Occipital lobe (tissue), 2 donors: Measurements from ENCODE around the gene SIGLEC12. TPM values are rescaled to one million over a fixed set of nuclear protein-coding genes. Genes with fewer than 3 reads are reported as not detected.
"Not testable (repeated sequence)": the region's sequence is repeated elsewhere in the genome, so short reads cannot be mapped to it uniquely, and the experiment has no call there.

Source experiments
- DNase-seq: peaks from one replicate; lab custom pipeline; 2025; lab: John Stamatoyannopoulos, UW
- total RNA-seq: library from RNA; depleted of rRNA; stranded (reverse); fragments of >200 nt; gene quantifications from one replicate; pipeline ENCODE4 v1.2.3, GENCODE V29; 2014

The SIGLEC12 gene
- total RNA-seq, 1 donor from 2014 or later = not detected

DNA sequence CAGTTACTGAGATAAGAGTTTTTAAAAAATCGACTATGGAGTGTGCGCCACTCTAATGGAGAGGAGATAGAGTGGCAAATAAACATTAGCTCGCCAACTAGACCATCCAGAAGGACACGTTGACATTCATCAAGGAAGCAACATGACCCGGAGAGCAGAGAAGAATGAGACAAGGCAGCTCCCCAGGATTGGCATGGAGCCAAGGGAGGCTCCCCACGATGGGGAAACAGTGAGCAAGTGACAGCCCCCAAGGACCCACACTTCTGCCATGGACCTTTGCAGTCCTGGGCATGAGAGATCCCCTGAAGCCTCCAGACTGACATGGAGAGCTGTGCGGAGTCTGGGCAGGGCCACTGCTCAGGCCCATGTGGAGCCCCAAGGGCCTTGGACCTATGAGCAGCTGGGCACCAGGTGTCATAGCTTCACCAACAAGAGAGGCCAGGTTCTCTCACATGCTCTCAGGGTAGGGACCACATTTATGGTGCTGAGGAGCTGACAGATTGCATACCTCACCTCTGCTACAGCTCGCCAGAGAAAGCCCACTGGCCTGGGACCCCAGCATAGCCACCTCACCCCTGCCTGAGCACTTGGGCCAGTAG is 23.2 kb upstream of the SIGLEC12 start:
- no peak for DNase-seq

DNA sequence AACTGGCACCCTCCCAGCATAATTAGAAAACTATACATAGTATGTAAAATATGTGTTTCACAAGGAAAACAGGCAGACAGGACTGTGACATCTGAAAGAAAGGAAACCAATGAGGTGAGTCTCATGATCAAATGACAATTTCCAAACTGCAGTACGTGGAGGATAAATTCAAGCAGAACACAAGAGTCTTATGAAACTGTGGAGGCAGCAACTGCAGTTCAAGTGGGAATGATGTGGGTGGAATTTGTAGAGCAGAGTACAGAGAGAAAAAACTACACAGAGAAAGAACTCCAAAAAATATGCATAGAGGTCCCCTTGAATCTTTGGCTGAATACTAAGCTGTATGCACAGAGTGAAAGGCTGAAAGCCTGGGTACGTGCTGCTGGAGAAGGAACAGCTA is 20.2 kb upstream of the SIGLEC12 start:
- DNase-seq = no peak

DNA sequence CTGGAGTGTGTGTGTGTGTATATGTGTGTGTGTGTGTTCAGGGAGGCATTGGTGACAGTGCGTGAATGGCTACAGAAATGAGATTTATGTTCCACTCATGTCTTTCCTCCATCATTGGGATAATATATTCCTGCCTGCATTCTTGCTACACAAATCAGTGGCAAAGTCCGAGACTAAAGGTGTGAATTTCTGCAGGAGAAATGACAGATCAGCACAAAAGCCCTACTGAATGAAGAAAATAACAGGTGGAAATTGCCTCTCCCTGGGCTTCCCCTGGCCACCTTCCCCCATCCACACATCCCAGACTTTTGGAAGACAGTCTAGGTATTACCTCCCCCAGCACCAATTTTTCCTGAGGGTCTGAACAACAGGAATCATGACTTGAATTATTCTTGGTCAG is 19.8 kb upstream of the SIGLEC12 start:
- DNase-seq = no peak

DNA sequence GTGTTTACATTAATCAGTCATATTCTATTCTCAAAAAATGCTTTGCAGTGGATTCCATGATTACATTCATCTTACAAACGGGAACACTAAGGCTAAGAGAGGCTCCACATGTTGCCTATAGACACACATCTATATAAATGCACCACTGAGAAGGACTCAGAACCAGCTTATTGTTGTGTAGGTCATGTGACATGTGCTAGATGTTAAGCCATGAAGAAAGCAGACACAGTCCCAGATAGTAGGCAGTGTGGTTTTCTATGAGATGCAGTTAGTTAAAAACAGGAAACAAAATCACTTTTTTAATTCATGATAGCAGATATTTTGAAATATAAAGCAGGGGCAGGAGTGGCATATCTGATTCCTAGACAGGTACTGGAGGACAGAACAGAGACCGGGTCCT is 19.1 kb upstream of the SIGLEC12 start:
- DNase-seq = no peak

DNA sequence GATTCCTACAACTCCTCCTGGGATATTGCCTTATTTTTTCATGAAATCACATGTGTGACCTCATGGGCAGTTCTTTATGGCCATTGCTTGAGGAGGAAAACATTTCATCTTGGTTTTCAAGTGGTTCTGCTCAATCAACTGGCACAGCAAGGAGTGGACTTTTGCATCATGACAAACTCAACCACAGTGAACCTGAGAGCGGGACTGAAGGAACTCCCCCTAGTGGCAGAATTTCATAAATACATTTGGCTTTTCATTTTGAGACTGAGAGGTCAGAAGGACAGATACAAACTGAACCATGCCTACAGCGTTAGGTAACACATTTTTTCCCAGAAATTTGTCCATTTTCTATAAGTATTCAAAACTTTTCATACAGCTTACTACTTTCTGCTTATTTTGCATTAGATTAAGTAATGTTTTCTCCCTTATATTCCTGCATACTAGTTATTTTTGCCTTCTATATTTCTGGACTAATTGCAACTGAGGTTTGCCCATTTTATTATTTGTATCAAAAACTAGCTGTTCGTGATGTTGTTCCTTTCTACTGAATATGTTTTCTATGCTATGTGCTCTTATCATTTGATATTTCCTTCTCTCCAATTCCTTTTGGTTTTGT is 13.4 kb upstream of the SIGLEC12 start:
- DNase-seq = no peak

DNA sequence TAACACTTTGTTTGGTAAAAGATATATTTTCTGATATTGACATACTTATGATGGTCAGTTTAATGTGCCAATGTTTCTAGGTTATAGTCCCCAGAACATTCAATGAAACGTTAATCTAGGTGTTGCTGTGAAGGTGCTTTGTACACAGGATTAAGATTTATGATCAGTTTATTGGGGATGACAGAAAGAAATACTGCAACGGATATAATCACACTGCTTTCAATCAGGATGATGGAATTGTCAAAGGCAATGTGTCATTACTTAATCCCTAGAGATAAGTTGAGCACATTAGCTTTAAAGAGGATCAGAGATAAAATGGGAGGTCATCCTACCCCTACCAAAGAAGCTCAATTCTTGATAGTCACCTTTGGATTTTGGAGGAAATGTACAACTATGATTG is 12.4 kb upstream of the SIGLEC12 start:
- DNase-seq = no peak

DNA sequence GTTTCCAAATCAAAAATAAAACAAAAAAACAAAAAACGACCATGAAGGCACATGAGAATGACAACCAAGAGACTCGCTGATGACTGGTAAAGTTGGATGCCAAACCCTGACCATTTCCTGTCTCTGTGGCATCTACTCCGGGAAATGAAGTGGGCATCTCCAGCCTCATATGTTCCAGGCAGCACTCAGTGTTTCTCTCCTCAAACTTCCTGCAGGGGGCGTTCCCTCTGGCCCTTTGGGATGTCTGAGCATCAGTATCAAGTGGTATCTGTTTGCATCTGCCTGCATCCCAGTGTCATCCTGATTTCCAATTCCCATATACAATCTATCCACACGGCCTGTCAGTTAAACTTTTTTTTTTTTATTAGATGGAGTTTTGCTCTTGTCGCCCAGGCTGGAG is 9.8 kb upstream of the SIGLEC12 start:
- no peak for DNase-seq

DNA sequence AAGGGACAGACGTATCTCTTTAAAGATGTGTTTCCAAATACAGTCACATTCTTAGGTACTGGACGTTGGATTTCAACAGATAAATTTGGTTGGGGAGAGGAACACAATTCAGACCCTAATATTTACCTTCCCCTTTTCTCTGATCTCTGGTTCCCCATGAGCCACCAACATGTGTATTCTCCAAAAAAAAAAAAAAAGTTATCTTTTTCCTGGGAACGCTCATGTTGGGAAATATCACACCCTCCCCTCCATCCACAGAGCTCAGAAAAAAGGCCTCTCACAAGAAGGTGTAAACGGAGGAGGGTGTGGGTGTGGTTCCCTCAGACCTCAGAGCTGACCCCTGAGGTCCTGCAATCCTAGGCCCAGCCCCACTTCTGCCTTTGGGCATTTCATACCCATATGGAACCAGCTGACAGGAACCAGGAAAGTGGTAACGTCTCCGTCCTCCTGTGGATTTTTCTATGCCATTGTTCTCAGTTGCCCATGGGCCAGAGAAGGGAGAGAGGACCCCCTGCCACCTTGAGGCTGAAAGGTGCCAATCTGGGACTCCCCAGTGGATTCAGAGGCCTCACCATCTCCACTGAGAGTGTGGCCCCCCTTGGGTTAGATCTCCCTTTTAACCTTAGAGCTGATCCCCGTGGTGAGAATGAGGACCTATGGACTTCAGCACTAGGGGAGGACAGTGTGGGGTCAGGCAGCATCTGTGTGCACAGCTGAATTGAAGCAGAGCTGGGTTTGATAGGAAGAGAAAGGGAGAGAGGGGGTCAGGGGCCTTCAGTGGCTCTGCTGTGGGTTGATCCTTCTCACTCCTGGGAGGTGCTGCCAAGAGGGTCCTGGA is 8.4 kb upstream of the SIGLEC12 start:
- no peak for DNase-seq

DNA sequence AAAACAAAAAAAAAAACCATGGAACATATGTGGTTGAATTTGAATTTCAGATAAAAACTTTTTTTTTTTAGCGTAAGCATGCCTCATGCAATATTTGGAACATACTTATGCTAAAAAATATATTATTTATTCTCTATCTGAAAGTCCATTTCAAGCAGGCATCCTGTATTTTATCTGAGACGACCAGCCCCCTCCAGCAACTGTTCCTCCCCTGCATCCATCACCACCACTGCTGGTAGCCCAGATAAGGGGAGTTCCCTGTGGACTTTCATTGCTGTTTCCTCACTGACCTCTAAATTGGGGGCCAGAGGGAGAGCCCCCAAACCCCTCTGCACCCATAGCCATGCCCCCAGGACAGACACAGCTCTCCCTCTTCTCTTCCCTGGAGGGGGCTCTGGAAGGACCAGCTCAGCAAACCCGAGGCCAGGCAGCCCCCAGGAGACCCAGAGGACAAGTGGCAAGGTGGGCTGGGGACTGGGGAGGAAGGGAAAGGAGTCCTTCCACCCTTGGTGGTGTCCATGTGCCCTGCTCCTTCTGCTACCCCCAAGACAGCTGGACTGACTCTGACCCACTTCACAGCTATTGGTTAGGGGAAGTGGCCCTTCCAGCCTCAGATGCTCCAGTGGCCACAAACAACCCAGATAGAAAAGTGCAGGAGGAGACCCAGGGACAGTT is 6.6 kb upstream of the SIGLEC12 start:
- no peak for DNase-seq

DNA sequence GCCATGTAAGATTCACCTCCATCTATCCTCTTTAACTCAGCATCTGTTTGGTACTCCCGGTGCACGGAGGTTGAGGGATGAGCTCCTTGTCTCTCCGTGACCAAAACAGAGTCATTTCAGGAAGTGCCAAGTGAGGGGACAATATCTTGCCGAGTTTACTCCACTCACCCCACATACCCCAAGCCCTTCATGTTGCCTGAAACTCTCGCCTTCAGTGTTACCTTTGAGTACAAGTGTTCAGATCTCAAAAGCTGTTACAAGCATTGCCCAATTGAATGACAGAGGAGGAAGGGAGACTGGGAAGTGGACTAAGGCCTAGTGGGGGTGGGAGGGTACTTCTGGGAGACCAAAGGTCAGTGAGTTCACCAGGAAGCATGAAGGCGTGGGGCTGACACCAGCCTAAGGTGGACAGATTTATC is 6.0 kb upstream of the SIGLEC12 start:
- DNase-seq = no peak

DNA sequence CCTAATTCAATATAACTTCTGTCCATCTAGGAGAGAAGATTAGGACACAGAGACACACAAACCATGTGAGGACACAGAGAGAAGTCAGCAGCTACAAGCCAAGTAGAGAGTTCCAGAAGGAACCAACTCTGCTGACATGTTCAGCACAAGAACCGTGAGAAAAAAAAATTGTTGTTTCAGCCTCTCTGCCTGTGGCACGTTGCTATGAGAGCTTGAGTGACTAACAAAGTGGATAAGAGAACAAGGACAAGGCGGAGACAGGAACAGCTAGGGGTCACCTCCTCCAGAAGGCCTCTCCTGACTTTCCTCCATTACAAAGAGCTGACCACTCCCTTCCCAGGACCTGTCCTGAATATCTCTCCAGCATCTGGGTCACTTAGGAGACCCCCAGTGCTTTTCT is 5.6 kb upstream of the SIGLEC12 start:
- DNase-seq = no peak

DNA sequence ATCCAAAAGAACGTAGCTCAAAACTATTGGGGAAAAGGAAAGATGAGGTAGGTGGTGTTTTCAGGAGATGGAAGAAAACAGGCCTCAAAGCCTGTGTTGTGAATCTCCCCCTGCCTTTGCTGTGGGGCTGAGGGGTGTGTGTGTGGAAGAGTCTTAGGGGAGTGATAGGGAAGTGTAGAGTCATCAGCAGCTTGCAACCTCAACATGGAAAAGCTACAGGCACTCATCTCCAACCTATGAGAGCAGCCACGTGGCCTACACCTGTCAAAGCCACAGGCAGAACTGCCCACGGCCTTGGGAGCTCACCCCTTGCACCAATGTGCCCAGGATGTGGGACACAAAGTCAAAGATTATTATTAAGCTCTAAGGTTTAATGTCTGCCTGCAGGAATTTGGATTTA is 4.3 kb upstream of the SIGLEC12 start:
- no peak for DNase-seq

DNA sequence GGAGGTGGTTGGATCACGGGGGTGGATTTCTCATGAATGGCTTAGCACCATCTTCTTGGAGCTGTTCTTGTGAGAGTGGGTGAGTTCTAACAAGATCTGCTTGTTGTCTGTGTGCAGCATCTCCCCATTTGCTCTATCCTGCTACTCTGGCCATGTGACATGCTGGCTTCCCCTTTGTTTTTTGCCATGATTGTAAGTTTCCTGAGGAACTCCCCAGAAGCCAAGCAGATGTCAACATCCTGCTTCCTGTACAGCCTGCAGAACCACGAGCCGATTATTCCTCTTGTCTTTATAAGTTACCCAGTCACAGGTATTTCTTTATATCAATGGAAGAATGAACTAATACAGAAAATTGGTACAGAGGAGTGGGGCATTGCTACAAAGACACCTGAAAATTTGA is 2.3 kb upstream of the SIGLEC12 start:
- DNase-seq = no peak

DNA sequence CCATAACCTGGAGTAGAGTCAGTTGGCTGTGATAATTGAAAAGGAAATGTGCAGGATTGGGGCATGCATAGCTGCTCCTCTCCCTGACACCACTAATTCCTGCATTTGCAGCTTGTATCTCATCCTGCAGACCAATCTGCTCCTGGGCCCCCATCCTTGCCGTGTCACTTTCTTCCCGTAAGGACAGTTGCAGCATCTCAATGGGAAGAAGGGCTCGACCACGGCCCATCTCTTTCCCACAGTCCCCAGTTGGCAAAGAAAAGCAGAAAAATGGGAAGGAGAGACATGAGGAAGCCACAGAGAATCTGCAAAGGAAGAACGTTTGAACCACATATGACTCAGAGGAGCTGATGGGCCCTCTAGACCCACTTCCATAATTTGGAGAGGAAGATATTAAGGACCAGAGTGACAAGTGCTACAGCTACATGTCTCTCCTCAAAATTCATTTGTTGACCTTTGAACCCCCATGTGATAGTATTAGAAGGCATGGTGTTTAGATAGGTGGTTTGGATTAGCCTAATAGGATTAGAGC is 1.8 kb upstream of the SIGLEC12 start:
- no peak for DNase-seq

DNA sequence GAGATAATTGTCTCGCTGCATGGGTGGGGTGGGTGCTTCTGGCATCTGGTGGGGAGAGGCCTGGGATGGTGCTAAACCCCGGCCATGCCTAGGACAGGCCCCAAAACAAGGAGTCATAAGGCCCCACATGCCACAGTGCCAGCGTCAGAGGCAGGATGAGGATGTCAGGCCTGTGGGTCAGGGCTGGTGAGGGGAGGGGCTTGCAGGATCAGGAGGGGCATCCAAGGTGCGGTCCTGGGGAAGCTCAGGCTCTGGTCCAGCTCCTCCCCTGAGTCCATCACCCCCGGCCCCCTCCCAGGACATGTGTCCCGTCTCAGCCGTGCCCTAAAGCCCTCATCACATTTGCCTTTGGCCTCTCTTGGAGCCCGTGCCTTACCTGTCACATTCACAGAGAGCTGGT is 669 bp downstream of the SIGLEC12 start:
- DNase-seq = not testable (repeated sequence)

DNA sequence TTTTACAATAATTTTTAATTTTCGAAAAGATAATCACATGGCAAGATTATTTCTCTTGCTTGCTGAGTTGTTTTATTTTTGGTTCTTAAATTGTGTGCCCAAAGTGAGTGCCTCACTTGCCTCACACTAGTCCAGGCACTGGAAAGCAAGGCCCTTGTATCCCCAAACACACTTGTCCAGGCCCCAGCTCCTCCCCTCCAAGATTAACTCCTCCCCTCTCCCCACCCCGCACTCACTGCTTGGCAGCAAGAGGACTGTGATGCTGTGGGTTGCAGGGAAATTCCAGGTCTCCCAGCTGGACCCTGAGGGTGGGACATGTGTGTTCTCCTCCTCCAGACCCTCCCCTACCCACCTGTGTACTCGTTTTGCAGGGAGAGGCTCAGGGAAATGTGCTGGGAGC is 3.9 kb downstream of the SIGLEC12 start:
- no peak for DNase-seq

DNA sequence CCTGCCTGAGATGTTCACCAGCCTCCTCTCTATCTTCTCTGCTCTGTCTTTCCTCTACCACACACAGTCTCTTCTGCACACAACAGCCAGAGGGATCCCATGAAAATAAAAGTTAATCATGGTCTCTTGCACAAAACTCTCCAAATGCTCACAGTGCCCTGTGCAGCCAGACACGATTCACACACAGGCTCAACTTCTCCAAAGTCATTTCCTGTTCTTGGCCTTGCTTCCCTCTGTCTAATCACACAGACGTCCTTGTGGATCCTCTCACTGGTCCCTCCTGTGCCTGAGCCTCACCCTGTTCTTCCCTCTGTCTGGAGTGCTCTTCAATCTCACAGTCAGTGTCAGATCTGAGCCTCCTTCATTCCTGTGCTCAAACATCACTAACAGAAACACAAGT is 7.8 kb downstream of the SIGLEC12 start:
- no peak for DNase-seq

DNA sequence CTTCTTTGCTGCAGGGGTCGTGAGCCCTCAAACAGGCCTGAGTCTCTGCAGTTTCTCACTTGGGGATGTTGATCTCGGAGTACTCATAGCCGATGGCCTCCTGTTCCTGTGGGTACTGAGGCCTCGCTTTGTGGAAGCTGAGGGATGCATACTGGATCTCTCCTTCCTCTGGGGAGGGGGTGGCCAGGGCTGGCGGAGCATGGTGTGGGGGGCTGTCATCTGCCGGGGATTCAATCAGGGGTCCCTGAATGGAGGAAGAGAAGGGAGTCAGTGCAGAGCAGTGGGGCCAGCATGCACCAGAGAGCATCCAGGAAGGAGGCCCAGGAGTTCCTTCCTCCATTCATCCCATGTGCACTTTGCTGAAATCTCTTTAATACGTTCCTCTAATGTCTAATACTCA is 10.0 kb downstream of the SIGLEC12 start:
- no peak for DNase-seq

DNA sequence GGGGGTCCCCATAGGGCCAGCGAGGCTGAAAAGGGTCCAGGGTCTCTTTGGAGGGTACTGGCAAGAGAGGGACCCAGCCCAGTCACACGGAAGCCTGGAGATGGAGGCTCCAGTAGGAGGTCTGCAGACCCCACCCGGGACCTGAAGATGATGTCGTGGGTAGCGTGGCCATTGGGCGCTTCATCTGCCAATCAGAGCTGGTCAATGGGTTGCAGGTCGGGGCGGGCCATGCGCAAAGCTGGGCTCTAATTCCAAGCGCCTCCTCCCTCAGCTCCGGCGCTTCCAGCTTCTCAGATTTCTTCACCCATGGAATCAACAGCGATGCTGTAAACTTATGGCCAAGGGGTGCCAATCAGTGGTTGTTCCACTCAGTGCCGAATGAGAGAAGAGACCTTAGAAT is 10.9 kb downstream of the SIGLEC12 start:
- no peak for DNase-seq

DNA sequence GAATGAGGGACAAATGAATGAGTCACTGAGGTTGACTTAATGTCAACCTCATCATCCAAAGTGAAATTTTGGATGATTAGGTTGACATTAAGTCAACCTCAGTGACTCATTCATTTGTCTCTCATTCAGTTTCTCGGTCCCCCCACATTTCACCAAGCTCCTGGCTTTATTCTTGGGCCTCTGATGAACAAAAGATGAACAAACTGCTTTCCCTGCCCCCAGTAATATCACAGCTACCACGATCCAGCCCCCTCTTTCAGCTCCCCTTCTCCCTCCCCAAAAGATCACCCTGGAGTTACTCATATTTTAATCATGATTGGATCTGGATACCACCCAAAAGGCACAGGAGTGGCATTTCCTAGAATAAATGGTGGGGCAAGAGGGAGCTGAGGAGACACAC is 12.5 kb downstream of the SIGLEC12 start:
- no peak for DNase-seq

DNA sequence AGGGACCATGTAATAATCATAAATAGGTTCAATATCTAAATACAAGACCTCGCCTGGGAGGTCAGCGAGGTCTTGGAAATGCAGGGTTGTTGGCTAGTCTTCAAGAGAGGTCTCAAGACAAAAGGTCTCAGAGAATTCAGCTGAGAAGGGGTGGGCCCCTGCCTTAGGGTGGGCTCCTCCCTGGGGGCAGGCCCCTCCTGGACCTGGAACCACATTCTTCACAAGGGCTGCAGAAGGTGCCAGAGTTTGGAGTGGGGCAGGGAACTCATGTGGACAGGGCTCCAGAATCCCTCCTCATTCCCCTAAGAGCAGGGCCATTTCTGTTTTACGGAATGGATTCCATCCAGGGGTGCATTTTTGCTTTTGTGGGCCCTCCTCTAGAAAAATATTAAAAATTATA is 13.1 kb downstream of the SIGLEC12 start:
- DNase-seq = no peak
